SK-N-SH (cell line): ENCODE measurements around the gene GRM7. TPM values are rescaled to one million over a fixed set of nuclear protein-coding genes. Genes with fewer than 3 reads are reported as not detected.

ENCODE experiments used
- CTCF ChIA-PET: fragments of 300-600, 350-600 bp; formaldehyde crosslinking; extraction: SDS; loops from one replicate; lab custom pipeline; 2021; lab: Yijun Ruan, JAX
- POLR2A ChIA-PET: fragments of 350-600 bp; sonication (Branson Sonifier 250); formaldehyde crosslinking; extraction: SDS; loops from one replicate; lab custom pipeline; 2020; ENCODE audit warnings: antibody characterized with exemption, inconsistent platforms; lab: Yijun Ruan, JAX
- DNase-seq: peaks from one replicate; pipeline ENCODE4 v3.0.0; 2012
- H2AFZ ChIP-seq: fragments of 200-600 bp; sonication (generic); 2 replicates; pipeline ENCODE4 v1.8.1; 2016; ENCODE audit warnings: antibody characterized with exemption, mild to moderate bottlenecking, low read depth
- H3F3A ChIP-seq: fragments of 200-600 bp; sonication (generic); replicated peaks from 2 replicates; pipeline ENCODE3; 2016; ENCODE audit warnings: antibody characterized with exemption, mild to moderate bottlenecking; ENCODE audit not compliant: insufficient read depth
- H3K27ac ChIP-seq, 2 experiments: fragments of 200-500 bp in 1 of 2; fragments of 200-600 bp in 1 of 2; sonication (Bioruptor generic) in 1 of 2; sonication (generic), shearing (Covaris generic) in 1 of 2; 2 replicates each; pipeline versions ENCODE4 v1.5.1 to v1.6.1; 2014 to 2016; ENCODE audit warnings: low read depth in 2 of 2, inconsistent platforms in 1 of 2, low read length in 1 of 2, mild to moderate bottlenecking in 1 of 2, mixed read lengths in 1 of 2
- H3K27me3 ChIP-seq: fragments of 200-600 bp; sonication (generic), shearing (Covaris generic); 2 replicates; pipeline ENCODE4 v1.6.1; 2016; ENCODE audit warnings: mixed run types; ENCODE audit not compliant: insufficient read depth
- H3K36me3 ChIP-seq, 2 experiments: fragments of 200-500 bp in 1 of 2; fragments of 200-600 bp in 1 of 2; sonication (Bioruptor generic) in 1 of 2; sonication (generic) in 1 of 2; replicated peaks in 1 of 2; 2 replicates each; pipeline versions ENCODE3 to v1.5.1; 2014 to 2016; ENCODE audit warnings: low read length in 1 of 2, mild to moderate bottlenecking in 1 of 2; ENCODE audit not compliant: insufficient read depth in 2 of 2, control insufficient read depth in 1 of 2
- H3K4me1 ChIP-seq, 2 experiments: fragments of 200-500 bp in 1 of 2; fragments of 200-600 bp in 1 of 2; sonication (Bioruptor generic) in 1 of 2; sonication (generic), shearing (Covaris generic) in 1 of 2; 2 replicates each; pipeline versions ENCODE4 v1.5.1 to v1.6.1; 2014 to 2016; ENCODE audit warnings: low read depth in 1 of 2, low read length in 1 of 2, mixed run types in 1 of 2; ENCODE audit not compliant: insufficient read depth in 2 of 2, control insufficient read depth in 1 of 2
- H3K4me2 ChIP-seq: fragments of 200-600 bp; sonication (generic), shearing (Covaris generic); 2 replicates; pipeline ENCODE4 v1.6.1; 2017; ENCODE audit warnings: mixed run types
- H3K4me3 ChIP-seq, 2 experiments: fragments of 200-500 bp in 1 of 2; fragments of 200-600 bp in 1 of 2; sonication (Bioruptor generic) in 1 of 2; sonication (generic), shearing (Covaris generic) in 1 of 2; 2 replicates each; pipeline versions ENCODE4 v1.5.1 to v1.8.1; 2014 to 2016; ENCODE audit warnings: low read depth in 2 of 2, inconsistent platforms in 1 of 2, low read length in 1 of 2, mild to moderate bottlenecking in 1 of 2, mixed read lengths in 1 of 2, moderate library complexity in 1 of 2
- H3K79me2 ChIP-seq: fragments of 200-600 bp; sonication (generic); 2 replicates; pipeline ENCODE4 v1.8.1; 2017; ENCODE audit warnings: mild to moderate bottlenecking; ENCODE audit not compliant: insufficient read depth
- H3K9ac ChIP-seq: fragments of 200-600 bp; sonication (generic); 2 replicates; pipeline ENCODE4 v1.6.1; 2017; ENCODE audit warnings: mixed run types
- H3K9me2 ChIP-seq: fragments of 200-600 bp; sonication (generic); 2 replicates; pipeline ENCODE4 v1.6.1; 2017; ENCODE audit warnings: mixed run types
- H3K9me3 ChIP-seq: fragments of 200-600 bp; sonication (generic); 2 replicates; pipeline ENCODE4 v1.6.1; 2017; ENCODE audit warnings: mixed run types, mild to moderate bottlenecking, moderate library complexity
- H4K20me1 ChIP-seq: fragments of 200-600 bp; sonication (generic); 2 replicates; pipeline ENCODE4 v1.6.1; 2017; ENCODE audit warnings: mild to moderate bottlenecking, mixed run types; ENCODE audit not compliant: insufficient read depth
- CHD2 ChIP-seq: fragments of 150-350 bp; IDR thresholded peaks from 2 replicates; pipeline ENCODE4 v1.6.1; 2018; ENCODE audit warnings: low read length; ENCODE audit not compliant: partially characterized antibody
- ELF1 ChIP-seq: IDR thresholded peaks from 2 replicates; pipeline ENCODE4 v1.4.0; 2012
- EP300 ChIP-seq, 2 experiments: IDR thresholded peaks; 2 replicates each; pipeline versions ENCODE4 v1.4.0 to v1.6.1; 2012; ENCODE audit warnings: borderline replicate concordance in 1 of 2, low read depth in 1 of 2, low read length in 1 of 2
- FOSL2 ChIP-seq: IDR thresholded peaks from 2 replicates; pipeline ENCODE4 v1.4.0; 2012; ENCODE audit warnings: low read depth, mild to moderate bottlenecking, moderate library complexity, borderline replicate concordance
- FOXM1 ChIP-seq: IDR thresholded peaks from 2 replicates; pipeline ENCODE4 v1.4.0; 2012; ENCODE audit warnings: low read depth, mild to moderate bottlenecking
- GABPA ChIP-seq: IDR thresholded peaks from 2 replicates; pipeline ENCODE4 v1.4.0; 2012; ENCODE audit warnings: low read depth, mild to moderate bottlenecking
- IRF3 ChIP-seq: fragments of 150-350 bp; IDR thresholded peaks from 2 replicates; pipeline ENCODE4 v1.6.1; 2016; ENCODE audit warnings: mild to moderate bottlenecking, low read depth, low read length
- JUND ChIP-seq: IDR thresholded peaks from 2 replicates; pipeline ENCODE4 v1.4.0; 2012
- MEF2A ChIP-seq: IDR thresholded peaks from 2 replicates; pipeline ENCODE4 v1.4.0; 2012; ENCODE audit warnings: low read depth, borderline replicate concordance
- NFIC ChIP-seq: IDR thresholded peaks from 2 replicates; pipeline ENCODE4 v1.4.0; 2012; ENCODE audit warnings: borderline replicate concordance
- POLR2AphosphoS5 ChIP-seq: IDR thresholded peaks from 2 replicates; pipeline ENCODE4 v1.6.1; 2012; ENCODE audit warnings: low read depth, low read length
- RCOR1 ChIP-seq: fragments of 150-350 bp; IDR thresholded peaks from 2 replicates; pipeline ENCODE4 v1.6.1; 2017; ENCODE audit warnings: antibody characterized with exemption, low read length
- RFX5 ChIP-seq: IDR thresholded peaks from 2 replicates; pipeline ENCODE4 v1.6.1; 2012; ENCODE audit warnings: mild to moderate bottlenecking, improper control_type of control experiment, low read length
- RXRA ChIP-seq: IDR thresholded peaks from 2 replicates; pipeline ENCODE4 v1.4.0; 2012; ENCODE audit warnings: low read depth, mild to moderate bottlenecking, borderline replicate concordance
- SIN3A ChIP-seq: IDR thresholded peaks from 2 replicates; pipeline ENCODE4 v1.6.1; 2012; ENCODE audit warnings: low read depth, mild to moderate bottlenecking, low read length, moderate library complexity, borderline replicate concordance
- SMC3 ChIP-seq: IDR thresholded peaks from 2 replicates; pipeline ENCODE4 v1.6.1; 2012; ENCODE audit warnings: low read depth, low read length, improper control_type of control experiment
- TAF1 ChIP-seq: IDR thresholded peaks from 2 replicates; pipeline ENCODE4 v1.6.1; 2012; ENCODE audit warnings: low read depth, mild to moderate bottlenecking, low read length, moderate library complexity, borderline replicate concordance
- TEAD4 ChIP-seq: IDR thresholded peaks from 2 replicates; pipeline ENCODE4 v1.4.0; 2012; ENCODE audit warnings: mild to moderate bottlenecking, borderline replicate concordance; ENCODE audit not compliant: insufficient read depth
- USF1 ChIP-seq: IDR thresholded peaks from 2 replicates; pipeline ENCODE4 v1.4.0; 2012; ENCODE audit warnings: low read depth, borderline replicate concordance
- USF2 ChIP-seq: fragments of 150-350 bp; IDR thresholded peaks from 2 replicates; pipeline ENCODE4 v1.6.1; 2017; ENCODE audit warnings: antibody characterized with exemption, low read length, low read depth, borderline replicate concordance
- WGBS: methylation state at CpG from one replicate; pipeline ENCODE4 v1.1.6; 2017; ENCODE audit warnings: low lambda C conversion rate; 5-methylcytosine and 5-hydroxymethylcytosine counted together
- polyA plus RNA-seq, 3 experiments: library from polyadenylated mRNA; depleted of rRNA; stranded (reverse); fragments of >200 nt; gene quantifications; 2 replicates each; pipeline ENCODE4 v1.2.3, GENCODE V29; 2012

The GRM7 gene
- polyA plus RNA-seq, 1 of the 3 experiments (the other 2 are of a cell fraction) = 0.03 TPM

- H3K4me1 ChIP-seq = no peaks in the 10 kb centered on the region; a peak in 1 of 4 replicates
- CTCF ChIA-PET = interaction anchor here (0.6 kb wide), 1 partner anchor 9 kb away, joined by 3 read pairs; no protein-coding TSS in a partner anchor
- H3K4me2 ChIP-seq = no peak overlapping the region
- no peak for DNase-seq
- H3K27ac ChIP-seq = no peak overlapping the region
- H3K9ac ChIP-seq = no peak overlapping the region
- 50% methylated on average over 4 of the region's 4 CpGs for WGBS
- H3K36me3 ChIP-seq = no peaks in the 10 kb centered on the region
- H3F3A ChIP-seq = no peaks in the 10 kb centered on the region
- POLR2A ChIA-PET = no interaction called here
- H2AFZ ChIP-seq = no peak overlapping the region
- no peaks in the 10 kb centered on the region for H3K27me3 ChIP-seq
- H4K20me1 ChIP-seq = no peaks in the 10 kb centered on the region
- H3K9me2 ChIP-seq = no peaks in the 10 kb centered on the region
- TF ChIP-seq TEAD4 = no peak
- TF ChIP-seq RCOR1 = no peak
- TF ChIP-seq SMC3 = no peak
- no peak for TF ChIP-seq TAF1
- no peak for TF ChIP-seq RFX5
- no peak for TF ChIP-seq ELF1
- no peak for TF ChIP-seq RXRA
- TF ChIP-seq USF1 = no peak
- TF ChIP-seq MEF2A = no peak
- TF ChIP-seq EP300 (IDR thresholded peaks at IDR 0.05; ENCODE audit: borderline replicate concordance in 1 of 2, low read depth in 1 of 2, low read length in 1 of 2) = no peak
- no peak for TF ChIP-seq CHD2
- no peak for TF ChIP-seq GABPA
- no peak for TF ChIP-seq NFIC
- no peak for TF ChIP-seq FOXM1
- TF ChIP-seq POLR2AphosphoS5 = no peak
- no peak for TF ChIP-seq SIN3A
- TF ChIP-seq IRF3 = no peak
- TF ChIP-seq FOSL2 = no peak
- no peak for TF ChIP-seq USF2
- TF ChIP-seq JUND = no peak
- H3K9me3 ChIP-seq = peaks cover 4% of the 10 kb centered on the region; the same call in 1 of the 2 replicates
- H3K79me2 ChIP-seq = no peaks in the 10 kb centered on the region
- H3K4me3 ChIP-seq = no peak overlapping the region
Measured at GRCh38 chr3:7241584-7242302, 380.8 kb downstream of the GRM7 start.
